Measurements from ENCODE around the gene FGF14.

GRCh38 chr13:101792189-101792588, 609.7 kb downstream of the FGF14 start:
- no peak for TF ChIP-seq POLR2A (IDR thresholded peaks at IDR 0.05)
- TF ChIP-seq CTCF (IDR thresholded peaks at IDR 0.05), result no peak
